Measurements from ENCODE around the gene APOBEC4. TPM values are rescaled to one million over a fixed set of nuclear protein-coding genes. Genes with fewer than 3 reads are reported as not detected.
A peak's percentile ranks its signal among the peaks of the same experiment; 100 is the strongest.

The APOBEC4 gene
- total and polyA plus RNA-seq, 8 donors, result not detected

DNA sequence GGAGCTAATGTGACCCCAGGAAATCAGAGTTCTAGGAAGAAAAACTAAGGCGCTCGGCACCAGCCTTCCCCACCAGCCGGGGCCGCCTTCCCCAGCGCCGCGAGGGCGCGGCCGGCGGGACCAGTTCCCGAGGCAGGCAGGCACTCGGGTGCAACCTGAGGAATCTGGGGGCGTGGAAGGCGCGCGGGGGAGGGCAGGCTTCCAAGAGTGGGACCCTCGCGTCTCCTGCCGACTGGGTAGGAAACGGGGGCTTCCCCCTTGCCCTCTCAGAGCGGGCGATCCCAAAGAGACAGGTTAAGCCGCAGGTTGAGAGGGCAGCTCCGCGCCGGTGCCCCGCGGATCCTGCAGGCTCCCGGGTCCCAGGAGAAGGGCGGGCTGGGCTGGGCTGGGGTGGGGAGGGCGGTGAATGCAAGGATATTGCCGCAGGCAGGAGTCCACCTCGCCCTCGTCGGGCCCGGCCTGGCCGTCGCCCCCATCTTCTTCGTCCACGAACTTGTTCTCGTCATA lies 18.0 kb downstream of the APOBEC4 start:
- intact Hi-C loops (cut with DNase I; ENCODE audit: low total_unique reads), result loop anchor here (10.0 kb wide), 1 partner anchor 160 kb away; the partner anchor contains the start of gene SMG7
- Histone ChIP-seq H3K27ac (peak overlapping the region; percentile 90 to 97 (median 96)), H3K4me1 (peaks cover 34 to 57% (median 43%) of the 10 kb centered on the region in 4 donors), H3K27me3 (no peaks in the 10 kb centered on the region), H3K4me3 (peak overlapping the region; percentile 73 to 93 (median 85)), H3K36me3 (peaks cover 4 to 12% (median 10%) of the 10 kb centered on the region in 4 donors), H3K9me3 (no peaks in the 10 kb centered on the region)
- peak; percentile 49 to 76 for DNase-seq
- TF ChIP-seq POLR2A (IDR thresholded peaks at IDR 0.05) (no peak), POLR2AphosphoS5 (IDR thresholded peaks at IDR 0.05) (no peak), EP300 (IDR thresholded peaks at IDR 0.05) (no peak), CTCF (IDR thresholded peaks at IDR 0.05) (no peak)
- 0 to 1% (median 1%) methylated on average over 35 to 42 of the region's 42 CpGs for WGBS, 5 donors

DNA sequence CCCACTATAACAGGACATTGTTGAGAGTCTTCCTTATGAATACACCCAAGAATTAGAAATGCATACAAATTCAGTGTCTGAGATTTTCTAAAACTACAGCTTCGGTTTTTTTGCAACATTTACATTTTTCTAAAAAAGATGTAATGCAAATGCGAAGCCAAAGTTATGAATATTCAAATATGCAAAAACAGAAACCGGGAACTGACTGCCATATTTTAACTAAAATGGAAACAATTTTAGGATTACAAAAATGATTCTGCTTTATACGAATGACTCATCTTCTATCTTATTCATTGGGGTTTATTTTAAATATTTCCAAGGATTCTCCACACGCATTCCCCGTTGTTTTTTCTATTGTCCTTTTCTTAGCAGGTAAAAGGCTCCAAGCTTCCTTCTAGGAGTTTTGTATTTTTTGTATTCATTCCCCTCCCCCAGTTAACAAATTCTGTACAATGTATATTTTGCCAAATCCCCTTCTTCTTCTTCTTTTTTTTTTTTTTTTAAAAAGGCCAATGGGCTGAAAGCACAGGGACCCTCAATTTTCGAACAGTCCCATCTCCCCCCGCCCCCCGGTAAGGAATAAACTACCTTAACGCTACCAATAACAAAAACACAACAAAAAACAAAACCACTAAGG lies 18.6 kb downstream of the APOBEC4 start:
- Histone ChIP-seq H3K9me3 (no peaks in the 10 kb centered on the region), H3K4me3 (peak overlapping the region; percentile 73 to 93 (median 85)), H3K4me1 (peaks cover 34 to 61% (median 46%) of the 10 kb centered on the region in 4 donors), H3K36me3 (peaks cover 10 to 18% (median 16%) of the 10 kb centered on the region in 4 donors), H3K27ac (peak overlapping the region; percentile 90 to 97 (median 96)), H3K27me3 (no peaks in the 10 kb centered on the region)
- intact Hi-C loops (cut with DNase I; ENCODE audit: low total_unique reads), result loop anchor here (10.0 kb wide), 1 partner anchor 160 kb away; the partner anchor contains the start of gene SMG7
- WGBS, 5 donors, result 1 to 3% (median 2%) methylated on average over 10 of the region's 10 CpGs
- TF ChIP-seq EP300 (IDR thresholded peaks at IDR 0.05) (no peak), CTCF (IDR thresholded peaks at IDR 0.05) (no peak), POLR2AphosphoS5 (IDR thresholded peaks at IDR 0.05) (no peak), POLR2A (IDR thresholded peaks at IDR 0.05) (no peak)
- DNase-seq, result no peak

DNA sequence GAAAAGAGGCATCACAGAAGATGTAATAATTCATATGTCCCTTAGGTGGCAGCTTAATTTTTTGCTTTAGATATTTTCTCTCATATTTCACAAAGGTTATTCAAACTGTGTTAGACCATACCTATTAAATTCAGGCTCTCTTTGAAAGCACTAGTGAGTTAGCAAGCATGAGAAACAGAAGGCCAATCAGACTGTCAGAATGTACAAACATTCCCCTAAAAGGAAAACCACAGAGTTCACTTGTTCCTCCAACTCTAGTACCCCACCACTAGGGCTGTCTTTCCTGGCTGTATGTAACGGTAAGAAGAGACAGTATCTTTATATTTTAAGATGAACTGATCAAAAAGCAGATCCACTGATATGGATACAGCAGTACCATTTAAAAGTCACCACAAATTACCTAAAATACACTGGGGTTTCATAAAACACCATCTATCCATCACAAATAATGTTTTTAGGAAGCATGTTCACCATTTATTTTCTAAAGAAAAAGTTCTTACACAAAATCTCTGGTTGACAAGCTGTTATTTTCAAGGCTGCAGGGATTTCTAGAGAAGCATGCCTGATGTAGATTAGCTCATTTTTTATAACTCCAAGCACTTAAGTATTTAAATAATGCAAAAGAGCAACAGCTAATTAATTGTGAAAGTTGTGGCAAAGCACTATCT lies 19.3 kb downstream of the APOBEC4 start:
- H3K27ac ChIP-seq, result peak overlapping the region in 4 of 5 donors; percentile 95 to 97 (median 96)
- WGBS, 5 donors, result 0 to 6% (median 0%) methylated on average over 1 of the region's 1 CpG
- H3K27me3 ChIP-seq, result no peaks in the 10 kb centered on the region
- intact Hi-C loops (cut with DNase I; ENCODE audit: low total_unique reads), result loop anchor here (10.0 kb wide), 1 partner anchor 159 kb away; the partner anchor contains the start of gene SMG7
- peak in 1 of 2 donors; percentile 81 for DNase-seq
- H3K9me3 ChIP-seq, result no peaks in the 10 kb centered on the region
- H3K36me3 ChIP-seq, result peaks cover 10 to 25% (median 23%) of the 10 kb centered on the region in 4 donors
- H3K4me3 ChIP-seq, result peak overlapping the region; percentile 73 to 93 (median 85)
- TF ChIP-seq CTCF (IDR thresholded peaks at IDR 0.05) (peak in 4 of 7 experiments; percentile 18 to 44 (median 35)), POLR2AphosphoS5 (IDR thresholded peaks at IDR 0.05) (peak; percentile 27 to 56 (median 47)), POLR2A (IDR thresholded peaks at IDR 0.05) (no peak), EP300 (IDR thresholded peaks at IDR 0.05) (no peak)
- peaks cover 34 to 69% (median 50%) of the 10 kb centered on the region in 4 donors for H3K4me1 ChIP-seq

DNA sequence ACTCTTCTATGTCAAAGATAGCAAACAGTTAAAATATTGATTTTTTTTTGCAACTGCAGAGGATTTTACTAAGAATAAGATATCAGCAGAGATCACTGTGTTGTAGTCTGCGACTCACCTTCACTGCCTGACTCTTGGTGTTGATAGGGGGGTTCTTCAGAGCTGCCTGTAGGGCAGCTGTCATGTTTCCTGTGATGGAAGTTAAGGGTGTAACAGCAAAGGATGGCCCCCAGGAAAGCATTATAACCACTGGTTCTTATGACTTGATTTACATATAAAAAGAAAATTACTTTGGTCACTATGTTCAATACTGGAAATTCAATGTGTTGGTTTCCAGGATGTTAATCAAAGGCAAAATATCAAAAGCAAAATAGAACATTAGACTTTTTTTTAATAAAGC lies 20.2 kb downstream of the APOBEC4 start:
- Histone ChIP-seq H3K4me3 (peak overlapping the region; percentile 73 to 93 (median 85)), H3K9me3 (no peaks in the 10 kb centered on the region), H3K27ac (peak overlapping the region in 4 of 5 donors; percentile 95 to 97 (median 96)), H3K36me3 (peaks cover 10 to 34% (median 31%) of the 10 kb centered on the region in 4 donors), H3K4me1 (peaks cover 34 to 76% (median 54%) of the 10 kb centered on the region in 4 donors), H3K27me3 (no peaks in the 10 kb centered on the region)
- DNase-seq, result no peak
- intact Hi-C loops (cut with DNase I; ENCODE audit: low total_unique reads), result loop anchor here (10.0 kb wide), 1 partner anchor 158 kb away; the partner anchor contains the start of gene SMG7
- TF ChIP-seq EP300 (IDR thresholded peaks at IDR 0.05) (no peak), CTCF (IDR thresholded peaks at IDR 0.05) (no peak), POLR2AphosphoS5 (IDR thresholded peaks at IDR 0.05) (no peak), POLR2A (IDR thresholded peaks at IDR 0.05) (no peak)
- WGBS, 5 donors, result 28 to 51% (median 34%) methylated on average over 1 of the region's 1 CpG

All from stomach (tissue), 9 donors.